Stimulated activated CD8-positive, alpha-beta memory T cell treated with anti-CD3 and anti-CD28 coated beads, Interleukin-4, amount 100 ng/mL, for 24 hours (primary cell): ENCODE data around the gene ADGRE3.
"Not testable (repeated sequence)": the region's sequence is repeated elsewhere in the genome, so short reads cannot be mapped to it uniquely, and the experiment has no call there.

Experiments used
- DNase-seq: peaks from one replicate; pipeline ENCODE4 v3.0.0-alpha.2; 2020; ENCODE audit warnings: low read depth

ADGRE3 gene

GRCh38 chr19:14661372-14661924 lies 13.2 kb downstream of the ADGRE3 start:
- no peak for DNase-seq

- no peak for DNase-seq
These were observed 14.7 kb downstream of the ADGRE3 start for GRCh38 chr19:14659874-14660489.

GRCh38 chr19:14655726-14656125 lies 18.9 kb downstream of the ADGRE3 start:
- no peak for DNase-seq

- no peak for DNase-seq
These were observed 19.7 kb downstream of the ADGRE3 start for GRCh38 chr19:14654786-14655560.

GRCh38 chr19:14650161-14650560 lies 24.5 kb downstream of the ADGRE3 start:
- DNase-seq: no peak

GRCh38 chr19:14649020-14649419 lies 25.6 kb downstream of the ADGRE3 start:
- no peak for DNase-seq

GRCh38 chr19:14648506-14648905 lies 26.1 kb downstream of the ADGRE3 start:
- no peak for DNase-seq

- DNase-seq: no peak
These were observed 34.9 kb downstream of the ADGRE3 start for GRCh38 chr19:14639536-14640277.

- DNase-seq: no peak
These were observed 42.4 kb downstream of the ADGRE3 start for GRCh38 chr19:14632286-14632685.

GRCh38 chr19:14629557-14629956 lies 45.1 kb downstream of the ADGRE3 start:
- DNase-seq: no peak

GRCh38 chr19:14624491-14624890 lies 50.2 kb downstream of the ADGRE3 start:
- not testable (repeated sequence) for DNase-seq

GRCh38 chr19:14619404-14619803 lies 55.2 kb downstream of the ADGRE3 start:
- no peak for DNase-seq

GRCh38 chr19:14616407-14616806 lies 58.2 kb downstream of the ADGRE3 start:
- DNase-seq: no peak

GRCh38 chr19:14615623-14616022 lies 59.0 kb downstream of the ADGRE3 start:
- no peak for DNase-seq

- DNase-seq: no peak
These were observed 60.6 kb downstream of the ADGRE3 start for GRCh38 chr19:14614099-14614412.

- DNase-seq: not testable (repeated sequence)
These were observed 61.1 kb downstream of the ADGRE3 start for GRCh38 chr19:14613399-14614098.

- DNase-seq: no peak
These were observed 62.0 kb downstream of the ADGRE3 start for GRCh38 chr19:14612657-14613056.

GRCh38 chr19:14612242-14612641 lies 62.4 kb downstream of the ADGRE3 start:
- DNase-seq: not testable (repeated sequence)

- no peak for DNase-seq
These were observed 63.6 kb downstream of the ADGRE3 start for GRCh38 chr19:14611051-14611450.

GRCh38 chr19:14606627-14607026 lies 68.0 kb downstream of the ADGRE3 start:
- DNase-seq: no peak

- DNase-seq: no peak
These were observed 70.7 kb downstream of the ADGRE3 start for GRCh38 chr19:14603990-14604387.

- DNase-seq: no peak
These were observed 75.0 kb downstream of the ADGRE3 start for GRCh38 chr19:14599548-14600147.
